Breast epithelium (tissue), 3 donors: ENCODE data around the gene YPEL1.

Experiments
- POLR2A ChIP-seq: fragments of 450-650 bp; IDR thresholded peaks from one replicate; pipeline ENCODE4 v1.6.1; 2016; ENCODE audit warnings: antibody characterized with exemption, mild to moderate bottlenecking, moderate library complexity
- TF ChIP-seq, protein P1 (sequence below), 3 donors: fragments of 450-650 bp; IDR thresholded peaks; one replicate each; pipeline ENCODE4 v1.5.1; 2016 to 2017; ENCODE audit warnings: antibody characterized with exemption in 3 of 3, mild to moderate bottlenecking in 3 of 3, moderate library complexity in 3 of 3

DNA sequence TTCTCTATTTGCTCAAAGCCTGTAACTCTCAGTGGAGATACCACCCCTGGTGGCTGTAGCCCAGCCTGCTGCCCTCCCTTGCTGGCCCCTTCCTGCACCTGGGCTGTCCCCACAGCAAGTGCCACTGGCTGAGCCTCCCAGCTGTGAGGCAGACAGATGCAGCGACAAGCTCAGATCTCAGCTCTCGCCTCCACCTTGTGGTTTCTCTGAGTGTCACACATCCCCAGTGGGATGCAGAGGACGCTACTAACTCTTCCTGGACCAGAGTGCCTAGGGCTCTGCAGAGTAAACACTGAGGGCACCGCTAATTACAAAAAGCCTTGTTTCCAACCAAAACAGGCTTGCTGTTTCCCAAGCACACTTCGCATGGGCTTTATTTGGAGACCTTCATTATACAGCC lies 8.9 kb downstream of the YPEL1 start:
- TF ChIP-seq, protein P1, sequence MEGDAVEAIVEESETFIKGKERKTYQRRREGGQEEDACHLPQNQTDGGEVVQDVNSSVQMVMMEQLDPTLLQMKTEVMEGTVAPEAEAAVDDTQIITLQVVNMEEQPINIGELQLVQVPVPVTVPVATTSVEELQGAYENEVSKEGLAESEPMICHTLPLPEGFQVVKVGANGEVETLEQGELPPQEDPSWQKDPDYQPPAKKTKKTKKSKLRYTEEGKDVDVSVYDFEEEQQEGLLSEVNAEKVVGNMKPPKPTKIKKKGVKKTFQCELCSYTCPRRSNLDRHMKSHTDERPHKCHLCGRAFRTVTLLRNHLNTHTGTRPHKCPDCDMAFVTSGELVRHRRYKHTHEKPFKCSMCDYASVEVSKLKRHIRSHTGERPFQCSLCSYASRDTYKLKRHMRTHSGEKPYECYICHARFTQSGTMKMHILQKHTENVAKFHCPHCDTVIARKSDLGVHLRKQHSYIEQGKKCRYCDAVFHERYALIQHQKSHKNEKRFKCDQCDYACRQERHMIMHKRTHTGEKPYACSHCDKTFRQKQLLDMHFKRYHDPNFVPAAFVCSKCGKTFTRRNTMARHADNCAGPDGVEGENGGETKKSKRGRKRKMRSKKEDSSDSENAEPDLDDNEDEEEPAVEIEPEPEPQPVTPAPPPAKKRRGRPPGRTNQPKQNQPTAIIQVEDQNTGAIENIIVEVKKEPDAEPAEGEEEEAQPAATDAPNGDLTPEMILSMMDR (IDR thresholded peaks at IDR 0.05): no peak
- TF ChIP-seq POLR2A: no peak
